Gastroesophageal sphincter (tissue), 4 donors: ENCODE measurements around the gene DPRX. TPM values are rescaled to one million over a fixed set of nuclear protein-coding genes. Genes with fewer than 3 reads are reported as not detected.

ENCODE experiments used
- ATAC-seq: fragments of 150-250 bp; one replicate; pipeline ENCODE4 v1.9.1; 2016; ENCODE audit warnings: mild to moderate bottlenecking, moderate library complexity
- H3K27ac ChIP-seq, 4 donors: fragments of 200-600 bp; sonication (generic) in 3 of 4; 1 replicate in 3 of 4; 2 replicates in 1 of 4; pipeline ENCODE4 v1.5.1; 2016 to 2019
- H3K27me3 ChIP-seq: fragments of 200-600 bp; sonication (generic); one replicate; pipeline ENCODE4 v1.5.1; 2019
- H3K36me3 ChIP-seq, 2 donors: fragments of 200-600 bp; sonication (generic); one replicate each; pipeline ENCODE4 v1.5.1; 2019; ENCODE audit warnings: control low read depth in 1 of 2
- H3K4me1 ChIP-seq, 3 donors: fragments of 200-600 bp; sonication (generic); 1 replicate in 2 of 3; 2 replicates in 1 of 3; pipeline ENCODE4 v1.5.1; 2016 to 2019; ENCODE audit warnings: control low read depth in 2 of 3
- H3K4me3 ChIP-seq, 2 donors: fragments of 200-600 bp; sonication (generic); one replicate each; pipeline ENCODE4 v1.5.1; 2019; ENCODE audit warnings: mild to moderate bottlenecking in 1 of 2, moderate library complexity in 1 of 2
- H3K9me3 ChIP-seq, 3 donors: fragments of 200-600 bp; sonication (generic); one replicate each; pipeline ENCODE4 v1.5.1; 2017 to 2019; ENCODE audit warnings: control low read depth in 2 of 3
- CTCF ChIP-seq, 4 experiments: fragments of 200-600 bp in 2 of 4; fragments of 450-650 bp in 2 of 4; sonication (generic) in 1 of 4; IDR thresholded peaks; one replicate each; pipeline ENCODE4 v1.5.1; 2017 to 2019; ENCODE audit warnings: antibody characterized with exemption in 4 of 4, mild to moderate bottlenecking in 2 of 4, moderate library complexity in 2 of 4
- EP300 ChIP-seq: sonication (generic); formaldehyde crosslinking; IDR thresholded peaks from one replicate; pipeline ENCODE4 v1.6.1; 2017; ENCODE audit warnings: antibody characterized with exemption, mild to moderate bottlenecking
- POLR2A ChIP-seq, 2 donors: fragments of 450-650 bp; IDR thresholded peaks; one replicate each; pipeline ENCODE4 v1.6.1; 2017; ENCODE audit warnings: antibody characterized with exemption in 2 of 2, mild to moderate bottlenecking in 2 of 2, moderate library complexity in 1 of 2
- POLR2AphosphoS5 ChIP-seq: sonication (generic); formaldehyde crosslinking; IDR thresholded peaks from one replicate; pipeline ENCODE4 v1.6.1; 2017; ENCODE audit warnings: antibody characterized with exemption
- WGBS, 2 donors: methylation state at CpG; one replicate each; pipeline ENCODE4 v1.1.5; 2018; ENCODE audit warnings: low coverage in 1 of 2; 5-methylcytosine and 5-hydroxymethylcytosine counted together
- total RNA-seq, 4 donors: library from RNA; depleted of rRNA; stranded (reverse); fragments of >200 nt; gene quantifications; one replicate each; pipeline ENCODE4 v1.1.0, GENCODE V29; 2016

The DPRX gene
- not detected for total RNA-seq

- no peaks in the 10 kb centered on the region for H3K9me3 ChIP-seq
- H3K27ac ChIP-seq, result no peak within 1 kb of the TSS
- no peaks in the 10 kb centered on the region for H3K4me1 ChIP-seq
- no peak within 1 kb of the TSS for H3K4me3 ChIP-seq
- no peak for ATAC-seq
- TF ChIP-seq EP300 (no peak), CTCF (IDR thresholded peaks at IDR 0.05) (no peak), POLR2A (IDR thresholded peaks at IDR 0.05) (no peak), POLR2AphosphoS5 (no peak)
- no peaks in the 10 kb centered on the region for H3K36me3 ChIP-seq
- WGBS, 2 donors, result 85 to 87% methylated on average over 10 to 12 of the region's 17 CpGs
- H3K27me3 ChIP-seq, result peaks cover 14% of the 10 kb centered on the region
Observed at GRCh38 chr19:53631949-53632407, at the start of gene DPRX. Gene DPRX (plus strand): TSS chr19:53631999. CDS start chr19:53632107, 108 bp downstream.

GRCh38 chr19:53583181-53583580 lies 48.6 kb upstream of the DPRX start:
- ATAC-seq, result no peak
- H3K9me3 ChIP-seq, result peaks cover 0 to 20% (median 0%) of the 10 kb centered on the region in 3 donors
- TF ChIP-seq CTCF (IDR thresholded peaks at IDR 0.05) (no peak), POLR2AphosphoS5 (no peak), POLR2A (IDR thresholded peaks at IDR 0.05) (no peak), EP300 (no peak)
- WGBS, 2 donors, result 87% methylated on average over 3 of the region's 3 CpGs; no CpG with 5 or more reads in 1 of the 2 donors
- H3K27ac ChIP-seq, result no peak overlapping the region
- no peaks in the 10 kb centered on the region for H3K4me1 ChIP-seq
- H3K4me3 ChIP-seq, result no peak overlapping the region
- peaks cover 0 to 22% of the 10 kb centered on the region in 2 donors for H3K36me3 ChIP-seq
- H3K27me3 ChIP-seq, result no peaks in the 10 kb centered on the region

- 81 to 91% methylated on average over 5 to 6 of the region's 6 CpGs for WGBS, 2 donors
- ATAC-seq, result no peak
- no peak overlapping the region for H3K27ac ChIP-seq
- H3K9me3 ChIP-seq, result peaks cover 0 to 1% (median 0%) of the 10 kb centered on the region in 3 donors
- TF ChIP-seq POLR2A (IDR thresholded peaks at IDR 0.05) (no peak), POLR2AphosphoS5 (no peak), EP300 (no peak), CTCF (IDR thresholded peaks at IDR 0.05) (no peak)
- H3K27me3 ChIP-seq, result no peaks in the 10 kb centered on the region
- H3K4me1 ChIP-seq, result no peaks in the 10 kb centered on the region
- no peak overlapping the region for H3K4me3 ChIP-seq
- no peaks in the 10 kb centered on the region for H3K36me3 ChIP-seq
Observed at GRCh38 chr19:53586277-53586691, 45.5 kb upstream of the DPRX start.

- Histone ChIP-seq H3K4me3 (no peak overlapping the region), H3K9me3 (no peaks in the 10 kb centered on the region), H3K27me3 (peaks cover 13% of the 10 kb centered on the region), H3K27ac (no peak overlapping the region), H3K4me1 (no peaks in the 10 kb centered on the region), H3K36me3 (no peaks in the 10 kb centered on the region)
- TF ChIP-seq POLR2A (IDR thresholded peaks at IDR 0.05) (no peak), CTCF (IDR thresholded peaks at IDR 0.05) (no peak), POLR2AphosphoS5 (no peak), EP300 (no peak)
- 34 to 40% methylated on average over 3 to 6 of the region's 14 CpGs for WGBS, 2 donors
- ATAC-seq, result no peak
Observed at GRCh38 chr19:53594811-53595509, 36.8 kb upstream of the DPRX start.

- ATAC-seq, result no peak
- no peak overlapping the region for H3K4me3 ChIP-seq
- TF ChIP-seq POLR2AphosphoS5, result no peak
- TF ChIP-seq POLR2A (IDR thresholded peaks at IDR 0.05), result no peak
- TF ChIP-seq EP300, result no peak
- no peak for TF ChIP-seq CTCF (IDR thresholded peaks at IDR 0.05)
- H3K9me3 ChIP-seq, result no peaks in the 10 kb centered on the region
- H3K36me3 ChIP-seq, result no peaks in the 10 kb centered on the region
- no peaks in the 10 kb centered on the region for H3K4me1 ChIP-seq
- H3K27ac ChIP-seq, result no peak overlapping the region
- H3K27me3 ChIP-seq, result peaks cover 13% of the 10 kb centered on the region
- 20 to 41% methylated on average over 1 to 2 of the region's 9 CpGs for WGBS, 2 donors
Observed at GRCh38 chr19:53595510-53595867, 36.3 kb upstream of the DPRX start.
